WTC11 (cell line): ENCODE measurements around the gene CCDC8. TPM values are rescaled to one million over a fixed set of nuclear protein-coding genes. Genes with fewer than 3 reads are reported as not detected.
A peak's percentile ranks its signal among the peaks of the same experiment; 100 is the strongest.

Experiments used
- ATAC-seq: fragments of 200-7000 bp; cut with Tn5 transposase; 2 replicates; pipeline ENCODE4 v1.10.0; 2021; ENCODE audit warnings: mild to moderate bottlenecking, moderate library complexity
- CTCF ChIA-PET: fragments of 300-600 bp; sonication (Branson Sonifier 250); formaldehyde crosslinking; loops from one replicate; lab custom pipeline; 2021; ENCODE audit warnings: antibody characterized with exemption; lab: Charles Lee
- POLR2A ChIA-PET: fragments of 350-600 bp; sonication (Branson Sonifier 250); formaldehyde crosslinking; loops from one replicate; lab custom pipeline; 2021; ENCODE audit warnings: antibody characterized with exemption; lab: Charles Lee
- DNase-seq: peaks from one replicate; pipeline ENCODE4 v3.0.0; 2021; ENCODE audit warnings: low spot score
- H3K27ac Mint-ChIP-seq: 2 replicates; pipeline ENCODE4 v1.8.0; 2021; ENCODE audit warnings: mixed read lengths
- H3K27me3 Mint-ChIP-seq: 2 replicates; pipeline ENCODE4 v1.8.0; 2021; ENCODE audit warnings: low read depth, mild to moderate bottlenecking, moderate library complexity, mixed read lengths
- H3K36me3 Mint-ChIP-seq: 2 replicates; pipeline ENCODE4 v1.8.0; 2021; ENCODE audit warnings: mixed read lengths
- H3K4me1 Mint-ChIP-seq: 2 replicates; pipeline ENCODE4 v1.8.0; 2022; ENCODE audit warnings: mixed read lengths
- H3K4me3 Mint-ChIP-seq: 2 replicates; pipeline ENCODE4 v1.8.0; 2021; ENCODE audit warnings: mild to moderate bottlenecking, moderate library complexity, mixed read lengths
- H3K9me3 Mint-ChIP-seq: 2 replicates; pipeline ENCODE4 v1.8.0; 2021; ENCODE audit warnings: mixed read lengths
- CREB1 ChIP-seq: sonication (generic); formaldehyde crosslinking; IDR thresholded peaks from 2 replicates; pipeline ENCODE4 v1.8.0; 2023; ENCODE audit warnings: mild to moderate bottlenecking, missing genetic modification reagents
- CREM ChIP-seq: sonication (generic); formaldehyde crosslinking; IDR thresholded peaks from 2 replicates; pipeline ENCODE4 v1.8.1; 2022; ENCODE audit warnings: mild to moderate bottlenecking, missing genetic modification reagents, moderate library complexity
- ELF4 ChIP-seq: sonication (generic); formaldehyde crosslinking; IDR thresholded peaks from 2 replicates; pipeline ENCODE4 v1.8.1; 2022; ENCODE audit warnings: low read depth, mild to moderate bottlenecking, moderate library complexity, missing genetic modification reagents
- ESRRA ChIP-seq: sonication (generic); formaldehyde crosslinking; IDR thresholded peaks from 2 replicates; pipeline ENCODE4 v1.8.1; 2022; ENCODE audit warnings: mild to moderate bottlenecking, missing genetic modification reagents, borderline replicate concordance
- ETV6 ChIP-seq: sonication (generic); formaldehyde crosslinking; IDR thresholded peaks from 2 replicates; pipeline ENCODE4 v1.8.1; 2022; ENCODE audit warnings: mild to moderate bottlenecking, missing genetic modification reagents
- NFATC4 ChIP-seq: fragments of 250-450 bp; sonication (Bioruptor Pico); IDR thresholded peaks from 2 replicates; pipeline ENCODE4 v1.9.0; 2021; ENCODE audit warnings: mild to moderate bottlenecking
- NFYB ChIP-seq: sonication (generic); formaldehyde crosslinking; conservative IDR thresholded peaks from 2 replicates; pipeline ENCODE4 v1.8.0; 2022; ENCODE audit warnings: low read depth, missing genetic modification reagents
- NR1H2 ChIP-seq: sonication (generic); formaldehyde crosslinking; IDR thresholded peaks from 2 replicates; pipeline ENCODE4 v1.9.0; 2021; ENCODE audit warnings: mild to moderate bottlenecking, moderate library complexity, missing genetic modification reagents
- RELA ChIP-seq: sonication (generic); formaldehyde crosslinking; IDR thresholded peaks from 2 replicates; pipeline ENCODE4 v1.8.1; 2022; ENCODE audit warnings: missing genetic modification reagents, mild to moderate bottlenecking, borderline replicate concordance
- SMAD3 ChIP-seq: sonication (generic); formaldehyde crosslinking; IDR thresholded peaks from 2 replicates; pipeline ENCODE4 v1.8.0; 2022; ENCODE audit warnings: missing genetic modification reagents, mild to moderate bottlenecking, borderline replicate concordance
- TEAD4 ChIP-seq: sonication (generic); formaldehyde crosslinking; IDR thresholded peaks from 2 replicates; pipeline ENCODE4 v1.8.0; 2022; ENCODE audit warnings: mild to moderate bottlenecking, missing genetic modification reagents
- ZNF138 ChIP-seq: sonication (generic); formaldehyde crosslinking; conservative IDR thresholded peaks from 2 replicates; pipeline ENCODE4 v1.8.1; 2022; ENCODE audit warnings: mild to moderate bottlenecking, moderate library complexity, missing genetic modification reagents
- ZNF317 ChIP-seq: sonication (generic); formaldehyde crosslinking; IDR thresholded peaks from 2 replicates; pipeline ENCODE4 v1.8.1; 2023; ENCODE audit warnings: low read depth, mild to moderate bottlenecking, moderate library complexity, missing genetic modification reagents, borderline replicate concordance
- ZNF396 ChIP-seq: fragments of 250-450 bp; sonication (Bioruptor Pico); IDR thresholded peaks from 2 replicates; pipeline ENCODE4 v1.8.0; 2021; ENCODE audit warnings: mild to moderate bottlenecking, moderate library complexity, borderline replicate concordance
- total RNA-seq: library from RNA; stranded (reverse); gene quantifications from 3 replicates; pipeline ENCODE4 v1.2.3, GENCODE V29; 2021
- TF ChIP-seq, protein P1 (sequence below): sonication (generic); formaldehyde crosslinking; IDR thresholded peaks from 2 replicates; pipeline ENCODE4 v1.8.1; 2023; ENCODE audit warnings: mild to moderate bottlenecking, missing genetic modification reagents, borderline replicate concordance
- TF ChIP-seq, protein P2 (sequence below): sonication (generic); formaldehyde crosslinking; conservative IDR thresholded peaks from 2 replicates; pipeline ENCODE4 v1.8.1; 2022; ENCODE audit warnings: mild to moderate bottlenecking, missing genetic modification reagents
- TF ChIP-seq, protein P3 (sequence below): sonication (generic); formaldehyde crosslinking; IDR thresholded peaks from 2 replicates; pipeline ENCODE4 v1.8.1; 2023; ENCODE audit warnings: mild to moderate bottlenecking, moderate library complexity, missing genetic modification reagents
- TF ChIP-seq, protein P4 (sequence below): sonication (generic); formaldehyde crosslinking; IDR thresholded peaks from 2 replicates; pipeline ENCODE4 v1.8.1; 2023; ENCODE audit warnings: mild to moderate bottlenecking, missing genetic modification reagents
- TF ChIP-seq, protein P5 (sequence below): sonication (generic); formaldehyde crosslinking; IDR thresholded peaks from 2 replicates; pipeline ENCODE4 v1.8.0; 2023; ENCODE audit warnings: missing genetic modification reagents, mild to moderate bottlenecking, borderline replicate concordance

CCDC8 gene
- total RNA-seq, 1 experiment from 2014 or later = 25.7 TPM

DNA sequence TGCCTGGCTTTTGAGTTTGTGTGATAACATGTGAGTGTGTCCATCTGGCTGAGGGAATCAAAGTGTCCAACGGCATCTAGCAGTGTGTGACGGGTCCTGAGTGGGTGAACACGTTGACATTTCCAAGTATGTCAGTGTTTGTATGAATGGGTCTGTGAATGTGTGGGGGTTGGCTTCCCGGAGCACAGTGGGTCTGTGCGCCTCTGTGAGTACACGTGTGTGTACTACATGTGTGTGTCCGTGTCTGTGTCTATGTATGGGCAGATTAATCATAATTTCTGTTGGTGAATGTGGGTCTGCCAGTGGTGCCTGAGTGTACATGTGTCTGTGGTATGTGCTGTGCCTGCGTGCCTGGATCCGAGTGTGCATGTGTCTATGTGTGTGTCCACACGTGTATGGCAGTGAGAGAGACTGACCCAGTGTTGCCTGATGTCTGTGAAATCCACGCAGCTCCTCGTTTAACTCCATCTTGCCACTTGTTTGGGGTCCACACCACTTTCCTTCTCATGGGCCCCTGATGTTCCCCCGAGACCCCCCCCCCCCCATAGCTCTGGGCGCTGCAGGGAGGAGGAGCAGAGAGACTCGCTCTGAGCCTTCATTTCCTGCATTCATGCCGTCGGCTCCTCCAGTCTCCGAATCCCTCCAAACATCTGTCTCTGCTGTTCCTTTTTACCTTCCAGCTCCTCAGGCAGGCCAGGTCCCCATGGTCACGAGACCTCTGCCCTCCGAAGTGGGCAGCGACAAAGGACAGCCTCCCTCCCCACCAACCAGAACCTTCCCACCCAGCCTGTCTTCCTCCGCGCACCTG lies 5.3 kb downstream of the CCDC8 start (continued):
- TF ChIP-seq, protein P1, sequence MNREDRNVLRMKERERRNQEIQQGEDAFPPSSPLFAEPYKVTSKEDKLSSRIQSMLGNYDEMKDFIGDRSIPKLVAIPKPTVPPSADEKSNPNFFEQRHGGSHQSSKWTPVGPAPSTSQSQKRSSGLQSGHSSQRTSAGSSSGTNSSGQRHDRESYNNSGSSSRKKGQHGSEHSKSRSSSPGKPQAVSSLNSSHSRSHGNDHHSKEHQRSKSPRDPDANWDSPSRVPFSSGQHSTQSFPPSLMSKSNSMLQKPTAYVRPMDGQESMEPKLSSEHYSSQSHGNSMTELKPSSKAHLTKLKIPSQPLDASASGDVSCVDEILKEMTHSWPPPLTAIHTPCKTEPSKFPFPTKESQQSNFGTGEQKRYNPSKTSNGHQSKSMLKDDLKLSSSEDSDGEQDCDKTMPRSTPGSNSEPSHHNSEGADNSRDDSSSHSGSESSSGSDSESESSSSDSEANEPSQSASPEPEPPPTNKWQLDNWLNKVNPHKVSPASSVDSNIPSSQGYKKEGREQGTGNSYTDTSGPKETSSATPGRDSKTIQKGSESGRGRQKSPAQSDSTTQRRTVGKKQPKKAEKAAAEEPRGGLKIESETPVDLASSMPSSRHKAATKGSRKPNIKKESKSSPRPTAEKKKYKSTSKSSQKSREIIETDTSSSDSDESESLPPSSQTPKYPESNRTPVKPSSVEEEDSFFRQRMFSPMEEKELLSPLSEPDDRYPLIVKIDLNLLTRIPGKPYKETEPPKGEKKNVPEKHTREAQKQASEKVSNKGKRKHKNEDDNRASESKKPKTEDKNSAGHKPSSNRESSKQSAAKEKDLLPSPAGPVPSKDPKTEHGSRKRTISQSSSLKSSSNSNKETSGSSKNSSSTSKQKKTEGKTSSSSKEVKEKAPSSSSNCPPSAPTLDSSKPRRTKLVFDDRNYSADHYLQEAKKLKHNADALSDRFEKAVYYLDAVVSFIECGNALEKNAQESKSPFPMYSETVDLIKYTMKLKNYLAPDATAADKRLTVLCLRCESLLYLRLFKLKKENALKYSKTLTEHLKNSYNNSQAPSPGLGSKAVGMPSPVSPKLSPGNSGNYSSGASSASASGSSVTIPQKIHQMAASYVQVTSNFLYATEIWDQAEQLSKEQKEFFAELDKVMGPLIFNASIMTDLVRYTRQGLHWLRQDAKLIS (CRISPR knock-in tag) = 0 out of 2 replicates have a peak, but pooled peaks have one; percentile 20
- TF ChIP-seq CREM (no peak), ELF4 (CRISPR knock-in tag) (no peak), RELA (CRISPR knock-in tag) (no peak), ETV6 (0 out of 2 replicates have a peak, but pooled peaks have one; percentile 24), ESRRA (no peak)

DNA sequence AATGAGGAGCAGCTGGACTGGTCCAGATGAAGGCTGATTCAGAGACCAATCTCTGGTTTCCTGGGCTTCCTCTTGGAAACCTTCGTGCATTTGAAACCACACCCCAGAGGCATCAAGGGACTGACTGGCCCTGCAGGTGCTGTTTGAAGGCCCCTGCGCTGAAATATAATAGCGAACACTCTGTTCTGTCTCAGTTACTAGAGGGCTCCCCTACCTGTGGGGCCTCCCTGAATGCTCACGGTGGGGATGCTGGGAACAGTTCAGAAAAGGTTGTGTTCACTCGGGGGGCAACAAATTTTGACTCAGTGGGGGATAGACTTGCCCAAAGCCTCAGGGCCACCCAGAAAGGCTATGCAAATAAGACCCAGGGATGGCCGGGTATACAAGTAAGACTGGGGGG lies 6.4 kb downstream of the CCDC8 start:
- ChIA-PET POLR2A (no interaction called here), CTCF (interaction anchor here (2.6 to 3.8 kb wide), 3 partner anchors 12 to 81 kb away, joined by 23 to 47 read pairs (median 25); no protein-coding TSS in a partner anchor)
- DNase-seq = no peak
- Mint-ChIP-seq H3K4me3 (peak overlapping the region; percentile 38), H3K27me3 (peaks cover 37% of the 10 kb centered on the region), H3K27ac (no peak overlapping the region), H3K4me1 (peaks cover 65% of the 10 kb centered on the region), H3K36me3 (peaks cover 13% of the 10 kb centered on the region), H3K9me3 (no peaks in the 10 kb centered on the region)
- ATAC-seq = no peak
- TF ChIP-seq CREB1 (CRISPR knock-in tag) = no peak
- TF ChIP-seq TEAD4 (CRISPR knock-in tag) = no peak
- TF ChIP-seq, protein P2, sequence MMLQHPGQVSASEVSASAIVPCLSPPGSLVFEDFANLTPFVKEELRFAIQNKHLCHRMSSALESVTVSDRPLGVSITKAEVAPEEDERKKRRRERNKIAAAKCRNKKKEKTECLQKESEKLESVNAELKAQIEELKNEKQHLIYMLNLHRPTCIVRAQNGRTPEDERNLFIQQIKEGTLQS (CRISPR knock-in tag) = no peak
- no peak for TF ChIP-seq ZNF317 (CRISPR knock-in tag)
- no peak for TF ChIP-seq NR1H2 (CRISPR knock-in tag)
- TF ChIP-seq NFYB = no peak
- TF ChIP-seq, protein P3, sequence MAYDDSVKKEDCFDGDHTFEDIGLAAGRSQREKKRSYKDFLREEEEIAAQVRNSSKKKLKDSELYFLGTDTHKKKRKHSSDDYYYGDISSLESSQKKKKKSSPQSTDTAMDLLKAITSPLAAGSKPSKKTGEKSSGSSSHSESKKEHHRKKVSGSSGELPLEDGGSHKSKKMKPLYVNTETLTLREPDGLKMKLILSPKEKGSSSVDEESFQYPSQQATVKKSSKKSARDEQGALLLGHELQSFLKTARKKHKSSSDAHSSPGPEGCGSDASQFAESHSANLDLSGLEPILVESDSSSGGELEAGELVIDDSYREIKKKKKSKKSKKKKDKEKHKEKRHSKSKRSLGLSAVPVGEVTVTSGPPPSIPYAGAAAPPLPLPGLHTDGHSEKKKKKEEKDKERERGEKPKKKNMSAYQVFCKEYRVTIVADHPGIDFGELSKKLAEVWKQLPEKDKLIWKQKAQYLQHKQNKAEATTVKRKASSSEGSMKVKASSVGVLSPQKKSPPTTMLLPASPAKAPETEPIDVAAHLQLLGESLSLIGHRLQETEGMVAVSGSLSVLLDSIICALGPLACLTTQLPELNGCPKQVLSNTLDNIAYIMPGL (CRISPR knock-in tag) = no peak
- no peak for TF ChIP-seq NFATC4 (CRISPR knock-in tag)
- TF ChIP-seq ZNF138 = no peak
- no peak for TF ChIP-seq SMAD3 (CRISPR knock-in tag)
- TF ChIP-seq, protein P4, sequence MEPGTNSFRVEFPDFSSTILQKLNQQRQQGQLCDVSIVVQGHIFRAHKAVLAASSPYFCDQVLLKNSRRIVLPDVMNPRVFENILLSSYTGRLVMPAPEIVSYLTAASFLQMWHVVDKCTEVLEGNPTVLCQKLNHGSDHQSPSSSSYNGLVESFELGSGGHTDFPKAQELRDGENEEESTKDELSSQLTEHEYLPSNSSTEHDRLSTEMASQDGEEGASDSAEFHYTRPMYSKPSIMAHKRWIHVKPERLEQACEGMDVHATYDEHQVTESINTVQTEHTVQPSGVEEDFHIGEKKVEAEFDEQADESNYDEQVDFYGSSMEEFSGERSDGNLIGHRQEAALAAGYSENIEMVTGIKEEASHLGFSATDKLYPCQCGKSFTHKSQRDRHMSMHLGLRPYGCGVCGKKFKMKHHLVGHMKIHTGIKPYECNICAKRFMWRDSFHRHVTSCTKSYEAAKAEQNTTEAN = no peak
- no peak for TF ChIP-seq ZNF396 (CRISPR knock-in tag)
- TF ChIP-seq, protein P5, sequence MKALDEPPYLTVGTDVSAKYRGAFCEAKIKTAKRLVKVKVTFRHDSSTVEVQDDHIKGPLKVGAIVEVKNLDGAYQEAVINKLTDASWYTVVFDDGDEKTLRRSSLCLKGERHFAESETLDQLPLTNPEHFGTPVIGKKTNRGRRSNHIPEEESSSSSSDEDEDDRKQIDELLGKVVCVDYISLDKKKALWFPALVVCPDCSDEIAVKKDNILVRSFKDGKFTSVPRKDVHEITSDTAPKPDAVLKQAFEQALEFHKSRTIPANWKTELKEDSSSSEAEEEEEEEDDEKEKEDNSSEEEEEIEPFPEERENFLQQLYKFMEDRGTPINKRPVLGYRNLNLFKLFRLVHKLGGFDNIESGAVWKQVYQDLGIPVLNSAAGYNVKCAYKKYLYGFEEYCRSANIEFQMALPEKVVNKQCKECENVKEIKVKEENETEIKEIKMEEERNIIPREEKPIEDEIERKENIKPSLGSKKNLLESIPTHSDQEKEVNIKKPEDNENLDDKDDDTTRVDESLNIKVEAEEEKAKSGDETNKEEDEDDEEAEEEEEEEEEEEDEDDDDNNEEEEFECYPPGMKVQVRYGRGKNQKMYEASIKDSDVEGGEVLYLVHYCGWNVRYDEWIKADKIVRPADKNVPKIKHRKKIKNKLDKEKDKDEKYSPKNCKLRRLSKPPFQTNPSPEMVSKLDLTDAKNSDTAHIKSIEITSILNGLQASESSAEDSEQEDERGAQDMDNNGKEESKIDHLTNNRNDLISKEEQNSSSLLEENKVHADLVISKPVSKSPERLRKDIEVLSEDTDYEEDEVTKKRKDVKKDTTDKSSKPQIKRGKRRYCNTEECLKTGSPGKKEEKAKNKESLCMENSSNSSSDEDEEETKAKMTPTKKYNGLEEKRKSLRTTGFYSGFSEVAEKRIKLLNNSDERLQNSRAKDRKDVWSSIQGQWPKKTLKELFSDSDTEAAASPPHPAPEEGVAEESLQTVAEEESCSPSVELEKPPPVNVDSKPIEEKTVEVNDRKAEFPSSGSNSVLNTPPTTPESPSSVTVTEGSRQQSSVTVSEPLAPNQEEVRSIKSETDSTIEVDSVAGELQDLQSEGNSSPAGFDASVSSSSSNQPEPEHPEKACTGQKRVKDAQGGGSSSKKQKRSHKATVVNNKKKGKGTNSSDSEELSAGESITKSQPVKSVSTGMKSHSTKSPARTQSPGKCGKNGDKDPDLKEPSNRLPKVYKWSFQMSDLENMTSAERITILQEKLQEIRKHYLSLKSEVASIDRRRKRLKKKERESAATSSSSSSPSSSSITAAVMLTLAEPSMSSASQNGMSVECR (CRISPR knock-in tag) = no peak
